ENCODE results near the gene FGF22.

DNA sequence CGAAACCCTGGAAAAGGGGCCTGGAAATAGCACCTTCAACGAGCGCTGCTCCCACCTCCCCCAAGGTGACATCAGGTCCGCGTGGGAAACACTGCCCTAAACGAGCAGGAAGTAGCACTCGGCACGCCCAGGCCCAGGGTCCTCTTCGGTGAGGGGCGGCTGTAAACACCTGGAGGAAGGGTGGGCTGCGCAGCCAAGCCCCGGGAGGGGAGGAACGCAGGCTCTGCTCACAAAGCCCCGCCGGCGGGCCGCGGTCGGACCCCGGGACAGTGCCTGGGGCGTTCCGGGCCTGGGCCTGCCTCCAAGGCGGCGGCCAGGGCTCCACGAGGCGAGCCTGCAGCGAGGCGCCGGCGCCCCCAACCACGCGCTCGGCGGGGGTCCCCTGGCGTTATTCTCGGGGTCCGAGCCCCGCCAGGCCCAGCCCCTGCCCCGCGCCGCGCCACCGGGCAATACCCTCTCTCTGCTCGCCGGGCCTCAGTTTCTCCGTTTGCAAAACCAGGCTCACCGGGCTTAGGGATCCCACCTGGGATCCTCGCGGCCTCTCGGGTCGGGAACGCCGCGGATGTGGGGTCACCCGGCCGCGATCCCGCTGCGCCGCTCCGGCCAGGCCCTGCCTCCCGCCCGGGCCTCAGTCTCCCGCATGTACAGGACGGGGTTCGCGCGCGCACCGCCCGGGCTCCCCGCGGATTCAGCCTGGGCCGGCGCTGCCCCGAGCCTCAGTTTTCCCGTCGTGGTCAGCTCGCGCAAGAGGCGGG lies 22.7 kb downstream of the FGF22 start:
- TF ChIP-seq, protein P1, sequence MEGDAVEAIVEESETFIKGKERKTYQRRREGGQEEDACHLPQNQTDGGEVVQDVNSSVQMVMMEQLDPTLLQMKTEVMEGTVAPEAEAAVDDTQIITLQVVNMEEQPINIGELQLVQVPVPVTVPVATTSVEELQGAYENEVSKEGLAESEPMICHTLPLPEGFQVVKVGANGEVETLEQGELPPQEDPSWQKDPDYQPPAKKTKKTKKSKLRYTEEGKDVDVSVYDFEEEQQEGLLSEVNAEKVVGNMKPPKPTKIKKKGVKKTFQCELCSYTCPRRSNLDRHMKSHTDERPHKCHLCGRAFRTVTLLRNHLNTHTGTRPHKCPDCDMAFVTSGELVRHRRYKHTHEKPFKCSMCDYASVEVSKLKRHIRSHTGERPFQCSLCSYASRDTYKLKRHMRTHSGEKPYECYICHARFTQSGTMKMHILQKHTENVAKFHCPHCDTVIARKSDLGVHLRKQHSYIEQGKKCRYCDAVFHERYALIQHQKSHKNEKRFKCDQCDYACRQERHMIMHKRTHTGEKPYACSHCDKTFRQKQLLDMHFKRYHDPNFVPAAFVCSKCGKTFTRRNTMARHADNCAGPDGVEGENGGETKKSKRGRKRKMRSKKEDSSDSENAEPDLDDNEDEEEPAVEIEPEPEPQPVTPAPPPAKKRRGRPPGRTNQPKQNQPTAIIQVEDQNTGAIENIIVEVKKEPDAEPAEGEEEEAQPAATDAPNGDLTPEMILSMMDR (IDR thresholded peaks at IDR 0.05): no peak
- no peak for TF ChIP-seq POLR2A (IDR thresholded peaks at IDR 0.05)
